H9 (cell line): ENCODE results near the gene TSSK2. TPM values are rescaled to one million over a fixed set of nuclear protein-coding genes. Genes with fewer than 3 reads are reported as not detected.

Experiments
- DNase-seq: peaks from one replicate; pipeline ENCODE4 v3.0.0-alpha.2; 2017
- H2AFZ ChIP-seq: one replicate; pipeline ENCODE4 v1.6.1; 2013; ENCODE audit warnings: mild to moderate bottlenecking, low read length, control low read depth, moderate library complexity
- H2AK5ac ChIP-seq: 2 replicates; pipeline ENCODE4 v1.6.1; 2013; ENCODE audit warnings: low read length, control low read depth, mixed read lengths; ENCODE audit not compliant: insufficient read length
- H2BK120ac ChIP-seq: one replicate; pipeline ENCODE4 v1.6.1; 2013; ENCODE audit warnings: low read depth, mild to moderate bottlenecking, low read length, control low read depth, inconsistent platforms; ENCODE audit not compliant: poor library complexity, severe bottlenecking
- H2BK12ac ChIP-seq: 2 replicates; pipeline ENCODE4 v1.6.1; 2013; ENCODE audit warnings: low read length, control low read depth, mixed read lengths, low read depth; ENCODE audit not compliant: insufficient read length
- H2BK15ac ChIP-seq: 2 replicates; pipeline ENCODE4 v1.6.1; 2013; ENCODE audit warnings: low read depth, low read length, control low read depth
- H2BK20ac ChIP-seq: one replicate; pipeline ENCODE4 v1.6.1; 2013; ENCODE audit warnings: low read depth, mild to moderate bottlenecking, low read length, control low read depth, inconsistent platforms; ENCODE audit not compliant: poor library complexity, severe bottlenecking
- H2BK5ac ChIP-seq: 2 replicates; pipeline ENCODE4 v1.6.1; 2013; ENCODE audit warnings: low read length, control low read depth, mixed read lengths; ENCODE audit not compliant: insufficient read length
- H3K14ac ChIP-seq: 2 replicates; pipeline ENCODE4 v1.6.1; 2013; ENCODE audit warnings: low read length, control low read depth; ENCODE audit not compliant: insufficient read depth
- H3K18ac ChIP-seq: 2 replicates; pipeline ENCODE4 v1.6.1; 2013; ENCODE audit warnings: low read depth, mild to moderate bottlenecking, mixed read lengths, low read length, control low read depth; ENCODE audit not compliant: insufficient read length
- H3K23ac ChIP-seq: 2 replicates; pipeline ENCODE4 v1.6.1; 2013; ENCODE audit warnings: low read length, control low read depth, mixed read lengths, low read depth; ENCODE audit not compliant: insufficient read length
- H3K23me2 ChIP-seq: 2 replicates; pipeline ENCODE4 v1.6.1; 2013; ENCODE audit warnings: low read depth, mild to moderate bottlenecking, mixed read lengths, low read length, control low read depth; ENCODE audit not compliant: insufficient read length, poor library complexity, severe bottlenecking
- H3K27ac ChIP-seq: 2 replicates; pipeline ENCODE4 v1.5.1; 2013; ENCODE audit warnings: low read length, control low read depth, mixed read lengths, low read depth; ENCODE audit not compliant: insufficient read length
- H3K27me3 ChIP-seq: 2 replicates; pipeline ENCODE4 v1.6.1; 2013; ENCODE audit warnings: low read length, control low read depth, inconsistent platforms; ENCODE audit not compliant: insufficient read depth
- H3K4ac ChIP-seq: 2 replicates; pipeline ENCODE4 v1.6.1; 2013; ENCODE audit warnings: low read depth, mild to moderate bottlenecking, control low read depth, inconsistent platforms, low read length, moderate library complexity
- H3K4me1 ChIP-seq: 2 replicates; pipeline ENCODE4 v1.6.1; 2013; ENCODE audit warnings: low read length, control low read depth, inconsistent platforms; ENCODE audit not compliant: insufficient read depth
- H3K4me2 ChIP-seq: 2 replicates; pipeline ENCODE4 v1.6.1; 2013; ENCODE audit warnings: low read length, control low read depth, mixed read lengths; ENCODE audit not compliant: insufficient read length, insufficient read depth
- H3K56ac ChIP-seq: 2 replicates; pipeline ENCODE4 v1.6.1; 2013; ENCODE audit warnings: low read depth, mild to moderate bottlenecking, mixed read lengths, low read length, control low read depth; ENCODE audit not compliant: insufficient read length
- H3K79me1 ChIP-seq: 2 replicates; pipeline ENCODE4 v1.6.1; 2013; ENCODE audit warnings: low read depth, mild to moderate bottlenecking, moderate library complexity, low read length, control low read depth, inconsistent platforms; ENCODE audit not compliant: insufficient read depth, poor library complexity, severe bottlenecking
- H3K79me2 ChIP-seq: 2 replicates; pipeline ENCODE4 v1.6.1; 2013; ENCODE audit warnings: low read length, control low read depth, inconsistent platforms; ENCODE audit not compliant: insufficient read depth
- H3K9ac ChIP-seq: 2 replicates; pipeline ENCODE4 v1.6.1; 2013; ENCODE audit warnings: low read length, control low read depth, mixed read lengths; ENCODE audit not compliant: insufficient read length; ENCODE audit errors: extremely low read depth
- H3K9me3 ChIP-seq: one replicate; pipeline ENCODE4 v1.6.1; 2013; ENCODE audit warnings: low read depth, low read length, inconsistent platforms; ENCODE audit not compliant: control insufficient read depth
- H3T11ph ChIP-seq: one replicate; pipeline ENCODE4 v1.6.1; 2013; ENCODE audit warnings: mild to moderate bottlenecking, low read length, control low read depth, inconsistent platforms
- H4K20me1 ChIP-seq: one replicate; pipeline ENCODE4 v1.6.1; 2013; ENCODE audit not compliant: control insufficient read depth, insufficient read length, insufficient read depth
- H4K5ac ChIP-seq: 2 replicates; pipeline ENCODE4 v1.6.1; 2013; ENCODE audit warnings: low read depth, mild to moderate bottlenecking, mixed read lengths, low read length, control low read depth; ENCODE audit not compliant: insufficient read length
- H4K8ac ChIP-seq: replicated peaks from 2 replicates; pipeline ENCODE4 v1.6.1; 2013; ENCODE audit warnings: low read length, control low read depth, mixed read lengths, low read depth; ENCODE audit not compliant: insufficient read length
- H4K91ac ChIP-seq: 2 replicates; pipeline ENCODE4 v1.6.1; 2013; ENCODE audit warnings: low read depth, mild to moderate bottlenecking, moderate library complexity, mixed read lengths, low read length, control low read depth; ENCODE audit not compliant: insufficient read length
- H3K27ac Mint-ChIP-seq, 3 experiments: 2 replicates in 2 of 3; 3 replicates in 1 of 3; pipeline ENCODE4 v1.8.0; 2020 to 2021; ENCODE audit warnings: mixed read lengths in 3 of 3, mild to moderate bottlenecking in 1 of 3, moderate library complexity in 1 of 3
- H3K27me3 Mint-ChIP-seq: 2 replicates; pipeline ENCODE4 v1.8.0; 2021; ENCODE audit warnings: low read depth, mild to moderate bottlenecking, moderate library complexity, mixed read lengths
- H3K36me3 Mint-ChIP-seq, 3 experiments: 2 replicates in 2 of 3; 3 replicates in 1 of 3; pipeline ENCODE4 v1.8.0; 2020 to 2021; ENCODE audit warnings: low read depth in 3 of 3, mixed read lengths in 3 of 3; ENCODE audit not compliant: insufficient read depth in 1 of 3
- H3K4me1 Mint-ChIP-seq, 2 experiments: 2 replicates each; pipeline ENCODE4 v1.8.0; 2020; ENCODE audit warnings: mixed read lengths in 2 of 2
- H3K4me3 Mint-ChIP-seq, 2 experiments: 2 replicates in 1 of 2; 3 replicates in 1 of 2; pipeline ENCODE4 v1.8.0; 2020 to 2021; ENCODE audit warnings: mild to moderate bottlenecking in 2 of 2, mixed read lengths in 2 of 2, moderate library complexity in 1 of 2
- H3K9me3 Mint-ChIP-seq, 2 experiments: 2 replicates in 1 of 2; 3 replicates in 1 of 2; pipeline ENCODE4 v1.8.0; 2020; ENCODE audit warnings: mild to moderate bottlenecking in 2 of 2, mixed read lengths in 2 of 2, moderate library complexity in 1 of 2
- WGBS: extraction: QIAGEN DNeasy Blood & Tissue Kit; methylation state at CpG from one replicate; pipeline ENCODE4 v1.1.7; 2013; ENCODE audit warnings: missing lambda C conversion rate, low lambda C conversion rate, mixed read lengths; ENCODE audit not compliant: insufficient read length; ENCODE audit errors: extremely low coverage; 5-methylcytosine and 5-hydroxymethylcytosine counted together
- total RNA-seq: library from RNA; stranded (reverse); gene quantifications from 2 replicates; pipeline ENCODE4 v1.2.1, GENCODE V29; 2021
- TF ChIP-seq, protein P1 (sequence below): fragments of 200-600 bp; sonication (generic); conservative IDR thresholded peaks from 3 replicates; pipeline ENCODE4 v1.8.0; 2021; ENCODE audit warnings: antibody characterized with exemption, mild to moderate bottlenecking

TSSK2 gene
- total RNA-seq, 1 experiment from 2014 or later = not detected

DNA sequence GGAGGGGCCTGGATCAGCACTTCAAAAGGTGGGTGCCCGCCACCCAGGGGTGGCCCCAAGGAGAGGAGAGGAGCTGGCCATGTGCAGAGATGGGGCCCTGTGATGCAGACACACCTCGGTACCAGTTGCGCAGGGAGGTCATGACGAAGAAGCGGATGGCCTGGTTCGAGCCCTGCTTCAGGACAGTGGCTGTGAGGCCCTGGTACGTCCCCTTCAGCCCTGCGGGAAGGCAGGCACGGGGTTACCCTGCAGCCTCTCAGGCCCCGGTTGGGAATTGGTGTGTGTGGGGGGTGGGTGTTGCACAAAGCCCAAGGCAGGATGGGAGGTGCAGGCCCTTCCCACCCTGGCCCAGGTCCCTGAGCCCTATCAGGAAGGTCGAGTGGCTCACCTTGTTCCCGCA, 45.6 kb downstream of the TSSK2 start:
- no CpG with 5 or more reads among the region's 12 CpGs for WGBS
- Histone ChIP-seq H3K9me3 (no peaks in the 10 kb centered on the region), H3K4ac (no peak overlapping the region), H2BK120ac (no peak overlapping the region), H2BK20ac (no peak overlapping the region), H2BK5ac (no peak overlapping the region), H3K79me2 (peaks cover 10% of the 10 kb centered on the region; the same call in 1 of the 2 replicates), H3K14ac (no peak overlapping the region; the same call in 1 of the 2 replicates), H3K4me1 (peaks cover 3% of the 10 kb centered on the region; the same call in 1 of the 2 replicates), H3K9ac (no peak overlapping the region), H2BK12ac (no peak overlapping the region), H3T11ph (no peak overlapping the region), H2AFZ (no peak overlapping the region), H3K23ac (no peak overlapping the region), H3K23me2 (peaks cover 13% of the 10 kb centered on the region), H3K27ac (no peak overlapping the region), H3K27me3 (no peaks in the 10 kb centered on the region), H3K79me1 (peaks cover 6% of the 10 kb centered on the region), H2BK15ac (no peak overlapping the region), H4K5ac (no peak overlapping the region), H4K8ac (no peak overlapping the region), H4K20me1 (peaks cover 2% of the 10 kb centered on the region), H2AK5ac (no peak overlapping the region), H3K56ac (no peak overlapping the region), H4K91ac (no peak overlapping the region), H3K18ac (no peak overlapping the region), H3K4me2 (no peak overlapping the region)
- TF ChIP-seq, protein P1, sequence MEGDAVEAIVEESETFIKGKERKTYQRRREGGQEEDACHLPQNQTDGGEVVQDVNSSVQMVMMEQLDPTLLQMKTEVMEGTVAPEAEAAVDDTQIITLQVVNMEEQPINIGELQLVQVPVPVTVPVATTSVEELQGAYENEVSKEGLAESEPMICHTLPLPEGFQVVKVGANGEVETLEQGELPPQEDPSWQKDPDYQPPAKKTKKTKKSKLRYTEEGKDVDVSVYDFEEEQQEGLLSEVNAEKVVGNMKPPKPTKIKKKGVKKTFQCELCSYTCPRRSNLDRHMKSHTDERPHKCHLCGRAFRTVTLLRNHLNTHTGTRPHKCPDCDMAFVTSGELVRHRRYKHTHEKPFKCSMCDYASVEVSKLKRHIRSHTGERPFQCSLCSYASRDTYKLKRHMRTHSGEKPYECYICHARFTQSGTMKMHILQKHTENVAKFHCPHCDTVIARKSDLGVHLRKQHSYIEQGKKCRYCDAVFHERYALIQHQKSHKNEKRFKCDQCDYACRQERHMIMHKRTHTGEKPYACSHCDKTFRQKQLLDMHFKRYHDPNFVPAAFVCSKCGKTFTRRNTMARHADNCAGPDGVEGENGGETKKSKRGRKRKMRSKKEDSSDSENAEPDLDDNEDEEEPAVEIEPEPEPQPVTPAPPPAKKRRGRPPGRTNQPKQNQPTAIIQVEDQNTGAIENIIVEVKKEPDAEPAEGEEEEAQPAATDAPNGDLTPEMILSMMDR = no peak
- 0 out of 7 replicates have a peak overlapping the region, but pooled peaks of 1 of the 3 experiments have one; percentile 36 for H3K27ac Mint-ChIP-seq
- H3K4me1 Mint-ChIP-seq = peaks cover 38 to 44% of the 10 kb centered on the region in 2 experiments
- H3K9me3 Mint-ChIP-seq = no peaks in the 10 kb centered on the region
- peak overlapping the region; percentile 70 to 82 for H3K4me3 Mint-ChIP-seq
- no peak for DNase-seq
- H3K27me3 Mint-ChIP-seq = no peaks in the 10 kb centered on the region
- peaks cover 0 to 22% (median 15%) of the 10 kb centered on the region in 3 experiments; a peak in 5 of 7 replicates for H3K36me3 Mint-ChIP-seq
